ENCODE measurements around the gene CLDN9.

DNA sequence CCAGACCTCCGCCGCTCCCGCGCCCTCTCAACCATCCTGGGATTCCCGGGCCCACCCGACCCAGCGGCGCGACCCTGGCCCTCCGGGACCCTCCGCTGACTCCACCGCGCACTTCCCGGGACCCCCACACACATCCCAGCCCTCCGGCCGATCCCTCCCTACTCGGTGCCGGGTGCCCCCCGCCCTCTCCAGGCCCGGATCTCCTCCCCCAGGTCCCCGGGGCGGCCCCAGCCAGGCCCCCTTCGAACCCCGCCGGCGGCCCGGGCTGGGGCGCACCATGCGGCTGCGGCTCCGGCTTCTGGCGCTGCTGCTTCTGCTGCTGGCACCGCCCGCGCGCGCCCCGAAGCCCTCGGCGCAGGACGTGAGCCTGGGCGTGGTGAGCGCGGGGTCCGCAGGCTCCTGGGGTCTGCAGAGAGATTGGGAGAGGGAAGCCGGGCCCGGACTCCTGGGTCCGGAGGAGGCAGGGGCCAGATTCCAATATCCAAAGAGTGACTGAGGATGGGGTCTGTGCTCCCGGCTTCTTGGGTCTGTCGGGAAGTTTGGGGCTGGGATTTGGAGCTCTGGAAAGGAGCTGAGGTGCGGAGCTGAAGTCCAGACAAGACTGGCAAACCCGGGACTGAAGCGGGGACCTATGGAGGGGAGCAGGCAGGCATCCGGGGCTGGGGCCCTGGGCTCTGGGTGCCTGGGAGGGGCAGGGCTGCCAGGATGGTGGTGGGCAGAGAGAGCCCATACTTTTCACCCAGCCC lies 34.1 kb downstream of the CLDN9 start:
- no peak for TF ChIP-seq CTCF (IDR thresholded peaks at IDR 0.05)
- no peak for TF ChIP-seq POLR2A (IDR thresholded peaks at IDR 0.05)

All from esophagus squamous epithelium (tissue), 4 donors.